ENCODE results near the gene LHFPL2.
"Not testable (repeated sequence)": the region's sequence is repeated elsewhere in the genome, so short reads cannot be mapped to it uniquely, and the experiment has no call there.

Gene LHFPL2

DNA sequence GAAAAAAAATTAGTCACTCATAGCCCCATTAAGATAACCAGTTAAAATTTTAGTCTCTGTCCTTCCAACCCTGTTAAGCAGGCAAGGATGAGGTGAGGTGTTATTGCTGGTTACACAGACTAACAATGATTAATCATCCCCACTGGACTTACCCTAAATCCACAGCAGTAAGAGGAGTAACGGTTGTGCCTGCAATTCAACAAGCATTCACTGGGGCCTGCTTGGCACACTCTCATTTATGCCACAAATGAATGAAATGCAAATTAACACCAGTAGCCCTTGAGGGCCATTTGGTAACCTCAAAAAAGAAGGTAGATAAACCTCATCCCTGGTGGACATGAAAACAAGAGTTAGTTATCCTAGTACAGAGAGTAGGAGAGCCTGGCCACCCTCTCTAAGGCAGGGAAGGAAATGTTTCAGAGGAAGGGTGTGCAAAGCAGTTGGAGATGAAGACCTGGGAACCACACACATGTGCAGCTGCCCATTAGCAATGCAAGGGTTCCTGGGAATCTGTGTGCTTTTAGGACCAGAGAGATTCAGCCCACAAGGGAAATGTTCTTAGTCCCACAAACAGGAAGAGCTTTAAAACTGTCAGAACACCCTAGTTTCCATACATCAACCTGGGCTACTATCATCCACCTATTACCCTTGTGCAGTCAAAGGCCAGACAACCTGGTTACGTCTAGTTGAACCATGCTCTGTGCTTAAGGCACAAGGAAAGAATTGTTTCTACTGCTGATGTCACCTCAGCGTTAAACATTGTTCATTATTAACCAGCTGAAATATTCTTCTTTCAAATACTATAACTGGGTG is 7.7 kb downstream of the LHFPL2 start:
- no peak for DNase-seq (ENCODE audit: low read depth)

- DNase-seq (ENCODE audit: low read depth): no peak
Observed at GRCh38 chr5:78639791-78640190, 8.8 kb downstream of the LHFPL2 start.

DNA sequence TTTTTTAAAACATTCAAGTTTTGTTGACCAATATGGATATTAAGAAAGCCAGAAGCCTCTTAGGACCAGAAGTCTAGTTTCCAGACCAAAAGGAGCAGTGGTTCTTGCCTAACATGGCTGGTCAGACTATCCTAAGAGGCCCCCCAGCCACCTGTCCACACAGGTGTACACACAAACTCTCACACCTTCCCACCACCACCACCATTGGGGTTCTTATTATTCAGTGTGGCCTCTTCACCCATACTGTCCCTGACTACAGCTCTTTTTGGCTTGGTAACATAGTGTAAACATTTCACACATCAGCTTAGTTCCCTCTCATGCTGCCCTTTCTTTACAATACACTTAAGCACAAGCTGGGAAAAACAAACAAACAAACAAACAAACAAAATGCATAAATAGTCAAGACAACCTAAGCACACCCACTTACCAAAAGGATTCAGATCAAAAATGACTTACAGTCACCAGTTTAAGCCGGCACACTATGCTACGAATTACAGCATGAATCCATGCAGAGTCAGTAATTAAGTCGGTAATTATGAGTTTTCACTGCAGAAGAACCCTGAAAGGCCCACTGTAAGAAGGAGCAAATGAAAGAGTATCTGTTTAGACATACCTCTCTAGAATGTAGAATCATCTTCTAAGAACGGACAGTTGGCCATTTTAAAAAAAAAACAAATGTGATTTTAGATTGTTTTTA is 9.5 kb downstream of the LHFPL2 start:
- no peak for DNase-seq (ENCODE audit: low read depth)

DNA sequence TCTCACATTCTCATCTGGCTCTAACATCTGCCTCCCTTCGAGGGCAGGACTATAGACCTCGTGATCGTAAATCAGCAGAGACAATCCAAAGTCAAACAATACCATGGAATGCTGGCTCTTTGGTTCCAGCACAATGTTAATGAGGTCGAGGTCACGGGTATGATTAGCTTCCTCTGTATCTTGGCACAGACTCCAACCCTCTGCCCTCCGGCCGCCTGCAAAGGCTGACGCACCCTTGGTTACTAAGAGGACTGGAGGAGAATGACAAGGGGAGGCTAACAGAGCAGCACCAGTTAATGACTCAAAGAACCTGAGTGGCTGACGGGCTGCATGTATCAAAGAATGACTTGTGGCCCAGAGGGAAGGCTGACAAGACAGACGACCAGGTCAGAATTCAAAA is 10.1 kb downstream of the LHFPL2 start:
- DNase-seq (ENCODE audit: low read depth): no peak

DNA sequence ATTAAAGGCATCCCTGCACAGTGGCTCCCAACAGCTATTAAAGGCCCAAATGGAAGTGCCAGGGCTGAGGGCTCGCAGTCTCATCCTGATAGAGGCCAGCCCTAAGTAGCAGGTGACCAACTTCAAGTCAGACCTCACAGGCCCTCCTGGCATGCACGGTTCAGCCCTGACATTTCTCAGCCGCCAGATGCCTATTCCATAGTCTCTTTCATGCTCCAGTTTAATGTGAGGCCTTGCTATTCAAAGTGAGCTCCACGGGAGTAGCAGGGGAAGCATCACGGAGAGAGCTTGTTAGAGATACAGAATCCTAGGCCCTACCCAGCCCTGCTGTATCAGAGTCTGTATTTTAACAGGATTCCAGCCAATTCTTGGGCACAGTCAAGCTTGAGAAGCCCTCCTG is 11.1 kb downstream of the LHFPL2 start:
- DNase-seq (ENCODE audit: low read depth): no peak

DNA sequence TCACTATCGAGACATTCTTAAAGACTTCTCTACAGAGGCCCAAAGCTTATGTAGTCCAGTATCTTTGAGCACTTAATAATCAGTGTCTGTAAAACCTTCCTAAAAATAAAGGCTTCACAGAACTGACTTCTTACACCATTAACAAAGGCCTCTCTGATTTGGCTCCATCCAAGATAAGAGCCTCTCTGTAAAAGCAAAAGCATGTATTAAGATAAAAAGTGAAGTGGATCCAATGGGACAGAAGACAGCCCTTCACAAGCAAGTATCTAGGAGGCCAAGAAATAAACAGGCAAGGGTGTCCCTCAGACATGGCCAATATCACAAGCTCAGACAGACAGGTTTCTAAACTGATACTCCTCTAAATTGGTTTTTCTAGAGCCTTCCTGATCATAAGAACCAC is 11.9 kb downstream of the LHFPL2 start:
- DNase-seq (ENCODE audit: low read depth): no peak

GRCh38 chr5:78634634-78635033 is 13.9 kb downstream of the LHFPL2 start:
- DNase-seq (ENCODE audit: low read depth): no peak

- DNase-seq (ENCODE audit: low read depth): no peak
Observed at GRCh38 chr5:78634229-78634628, 14.3 kb downstream of the LHFPL2 start.

DNA sequence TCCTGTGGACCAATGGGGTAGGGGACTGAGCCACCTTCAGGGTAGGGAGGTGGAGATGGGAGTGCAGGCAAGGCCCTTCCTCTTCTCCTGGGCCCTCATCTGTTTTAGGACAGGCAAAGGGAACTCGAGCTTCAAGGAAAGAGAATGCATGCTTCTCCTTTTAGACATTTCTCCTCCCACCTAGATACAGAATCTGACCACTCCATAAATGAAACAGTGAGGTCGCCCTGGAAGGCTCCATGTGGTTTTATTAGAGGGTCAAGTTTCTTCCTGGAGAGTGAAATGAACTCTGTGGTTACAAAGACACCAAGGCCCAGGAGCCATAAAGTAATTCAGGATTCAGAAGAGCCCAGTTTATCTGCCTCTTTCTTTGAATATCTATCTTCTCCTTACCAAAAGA is 14.9 kb downstream of the LHFPL2 start:
- no peak for DNase-seq (ENCODE audit: low read depth)

DNA sequence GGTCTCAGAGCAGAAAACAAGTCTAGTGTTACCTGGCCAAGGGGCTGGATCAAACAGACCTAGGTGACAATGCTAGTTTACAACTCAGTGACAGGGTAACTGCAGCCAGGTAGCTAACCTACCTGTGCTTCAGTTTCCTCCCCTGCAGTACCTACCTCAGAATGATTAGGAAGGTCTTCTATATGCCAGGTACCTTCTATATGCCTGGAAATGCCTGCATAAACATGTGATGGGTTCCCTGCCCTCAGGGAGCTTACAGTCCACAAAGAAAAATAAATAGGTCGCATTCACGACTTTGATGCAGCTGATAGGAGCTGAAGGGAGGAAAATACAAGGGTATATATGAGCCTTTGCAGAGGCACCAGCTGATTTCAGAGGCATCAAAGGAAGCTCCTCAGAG is 16.1 kb downstream of the LHFPL2 start:
- DNase-seq (ENCODE audit: low read depth): no peak

DNA sequence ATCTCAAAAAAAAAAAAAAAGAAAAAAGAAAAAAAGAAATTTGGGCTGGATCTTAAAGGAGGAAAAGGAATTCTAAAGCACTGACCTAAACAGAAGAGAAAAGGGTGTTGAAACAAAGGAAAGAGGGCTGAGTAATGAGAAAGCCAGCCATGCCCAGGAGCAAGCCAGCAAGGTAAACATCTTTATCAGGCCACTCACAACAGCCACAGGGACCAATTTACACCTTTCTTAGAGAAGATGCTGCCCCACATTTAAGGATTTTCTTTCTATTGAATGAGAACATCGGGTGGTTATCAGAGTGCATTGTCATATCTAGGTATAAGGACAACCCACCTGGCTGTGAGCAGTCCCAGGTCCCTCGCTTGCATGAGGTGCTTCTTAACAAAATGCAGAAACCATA is 16.6 kb downstream of the LHFPL2 start:
- DNase-seq (ENCODE audit: low read depth): no peak

- no peak for DNase-seq (ENCODE audit: low read depth)
Observed at GRCh38 chr5:78630047-78630446, 18.5 kb downstream of the LHFPL2 start.

GRCh38 chr5:78629624-78630023 is 18.9 kb downstream of the LHFPL2 start:
- no peak for DNase-seq (ENCODE audit: low read depth)

DNA sequence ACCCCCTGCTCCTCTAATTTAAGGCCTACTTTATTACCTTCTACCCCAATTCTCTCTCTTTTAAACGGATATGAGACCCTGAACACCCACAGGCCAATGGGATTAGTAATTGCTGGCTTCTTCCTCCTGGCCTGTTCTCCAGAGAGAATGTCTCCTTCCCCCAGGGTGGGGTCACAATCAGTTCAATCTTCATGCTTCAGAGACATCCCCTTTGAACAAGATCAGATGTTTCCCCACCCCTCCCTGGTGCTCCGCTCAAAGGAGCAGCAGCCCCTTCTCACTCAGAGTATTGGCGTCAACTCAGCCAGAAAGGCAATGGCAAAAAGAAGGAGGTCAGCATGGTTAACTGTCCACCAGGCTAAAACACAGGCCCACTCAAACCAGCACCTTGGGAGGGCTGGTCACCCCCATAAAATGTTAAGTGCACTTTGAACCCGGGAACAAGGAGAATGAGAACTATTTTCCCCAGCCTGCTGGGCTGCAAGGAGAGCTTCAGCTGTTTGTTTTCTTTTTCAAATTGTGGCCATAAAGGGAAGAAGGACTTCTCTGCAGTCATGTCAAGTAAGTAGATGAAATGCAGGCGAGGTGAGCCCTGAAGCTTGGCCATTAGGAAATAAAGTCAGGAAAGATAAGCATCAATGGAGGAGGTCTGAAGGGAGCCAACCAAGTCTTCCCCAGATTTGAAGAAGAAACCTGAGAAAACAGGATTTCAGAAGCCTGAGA is 20.1 kb downstream of the LHFPL2 start:
- DNase-seq (ENCODE audit: low read depth): no peak

DNA sequence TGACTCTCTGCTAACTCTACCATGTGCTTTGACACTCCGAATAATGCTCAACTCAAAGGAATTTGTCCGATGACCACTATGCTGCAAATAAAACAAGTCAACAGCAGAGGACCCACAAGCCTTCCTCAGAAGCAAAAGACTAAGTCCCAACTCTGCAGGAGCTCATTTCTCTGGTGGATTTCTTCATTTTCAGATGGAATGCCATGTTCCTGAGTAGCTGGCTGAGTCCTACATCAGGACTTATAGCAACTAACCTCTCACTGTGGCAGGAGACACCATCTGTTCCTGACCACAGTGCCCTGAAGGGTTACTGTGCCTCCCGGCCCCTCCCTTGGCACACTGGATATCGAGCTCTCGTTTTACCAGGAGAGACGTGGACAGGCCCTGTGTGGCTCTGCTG is 20.8 kb downstream of the LHFPL2 start:
- DNase-seq (ENCODE audit: low read depth): no peak

GRCh38 chr5:78627175-78627574 is 21.4 kb downstream of the LHFPL2 start:
- no peak for DNase-seq (ENCODE audit: low read depth)

- no peak for DNase-seq (ENCODE audit: low read depth)
Observed at GRCh38 chr5:78626009-78626571, 22.5 kb downstream of the LHFPL2 start.

DNA sequence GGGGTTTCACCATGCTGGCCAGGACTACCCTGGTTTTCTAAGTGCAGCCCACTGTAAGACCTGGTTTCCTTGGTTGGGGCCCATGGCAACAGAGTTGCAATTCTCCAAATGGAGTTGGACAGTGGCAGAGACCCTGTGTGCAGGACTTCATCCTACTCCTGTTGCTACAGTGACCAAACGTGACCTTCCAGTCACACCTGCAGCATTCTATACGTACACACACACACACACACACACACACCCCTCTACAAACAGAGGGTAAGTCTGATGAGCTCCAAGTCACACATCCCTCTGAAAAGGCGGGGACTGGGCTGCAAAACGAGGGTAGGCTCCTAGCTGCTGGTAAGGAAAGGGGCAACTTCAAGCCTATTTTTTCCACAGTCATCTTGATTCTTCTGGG is 23.6 kb downstream of the LHFPL2 start:
- DNase-seq (ENCODE audit: low read depth): no peak

DNA sequence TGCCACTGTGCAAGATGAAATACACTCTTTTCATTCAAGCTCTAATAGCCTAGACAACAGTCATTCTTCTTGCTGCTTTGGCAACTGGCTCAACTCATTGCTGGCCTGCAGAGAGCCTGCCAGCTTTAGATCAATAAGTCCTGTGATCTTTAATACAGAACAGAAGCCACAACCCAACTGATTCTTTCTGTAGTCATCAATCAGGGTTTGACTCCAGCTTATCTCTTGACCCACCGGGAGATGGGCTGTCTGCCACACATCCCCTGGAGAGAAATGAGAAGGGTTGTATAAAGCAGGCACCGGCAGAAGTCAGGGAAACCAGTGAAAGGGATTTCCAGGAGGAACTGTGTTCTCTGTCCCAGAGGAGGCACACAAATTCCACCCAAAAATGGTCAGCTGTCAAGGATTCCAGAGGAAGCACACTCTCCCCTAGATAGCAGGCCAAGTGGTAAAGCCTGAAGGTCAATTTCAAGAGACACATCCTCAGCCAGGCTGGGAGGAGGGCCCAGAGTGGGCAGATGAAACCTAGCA is 24.5 kb downstream of the LHFPL2 start:
- no peak for DNase-seq (ENCODE audit: low read depth)

GRCh38 chr5:78622302-78622971 is 26.1 kb downstream of the LHFPL2 start:
- no peak for DNase-seq (ENCODE audit: low read depth)

- DNase-seq (ENCODE audit: low read depth): no peak
Observed at GRCh38 chr5:78621291-78621738, 27.3 kb downstream of the LHFPL2 start.

DNA sequence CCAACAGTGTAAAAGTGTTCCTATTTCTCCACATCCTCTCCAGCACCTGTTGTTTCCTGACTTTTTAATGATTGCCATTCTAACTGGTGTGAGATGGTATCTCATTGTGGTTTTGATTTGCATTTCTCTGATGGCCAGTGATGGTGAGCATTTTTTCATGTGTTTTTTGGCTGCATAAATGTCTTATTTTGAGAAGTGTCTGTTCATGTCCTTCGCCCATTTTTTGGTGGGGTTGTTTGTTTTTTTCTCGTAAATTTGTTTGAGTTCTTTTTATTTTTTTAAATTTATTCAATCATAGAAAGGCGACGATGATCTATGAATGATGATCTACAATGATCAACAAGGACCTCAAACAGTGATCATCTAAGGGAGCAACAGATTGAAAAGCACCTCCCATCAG is 28.5 kb downstream of the LHFPL2 start:
- not testable (repeated sequence) for DNase-seq (ENCODE audit: low read depth)

Measured in activated T-helper 1 cell treated with Interleukin-2 at 50 U/mL for 16 hours (primary cell).